PFSK-1 (cell line): Measurements from ENCODE around the gene THOC6.

Experiments
- FOXP2 ChIP-seq: optimal IDR thresholded peaks from 2 replicates; pipeline ENCODE3; 2011; ENCODE audit warnings: borderline replicate concordance, control low read depth, inconsistent platforms; ENCODE audit not compliant: insufficient read depth; ENCODE audit errors: extremely low read length, extremely low read depth
- POLR2AphosphoS5 ChIP-seq: IDR thresholded peaks from 2 replicates; pipeline ENCODE4 v1.6.1; 2012; ENCODE audit warnings: low read depth, mild to moderate bottlenecking, control low read depth, low read length, moderate library complexity
- REST ChIP-seq, 2 experiments: IDR thresholded peaks; 2 replicates each; pipeline versions ENCODE4 v1.6.1 to v1.8.0; 2011 to 2012; ENCODE audit warnings: low read depth in 2 of 2, low read length in 2 of 2, control low read depth in 1 of 2, inconsistent platforms in 1 of 2, mild to moderate bottlenecking in 1 of 2, moderate library complexity in 1 of 2; ENCODE audit not compliant: insufficient read depth in 1 of 2
- SIN3A ChIP-seq: IDR thresholded peaks from 2 replicates; pipeline ENCODE4 v1.6.1; 2012; ENCODE audit warnings: mild to moderate bottlenecking, low read length, moderate library complexity, borderline replicate concordance; ENCODE audit not compliant: insufficient read depth
- TAF1 ChIP-seq: IDR thresholded peaks from 2 replicates; pipeline ENCODE4 v1.6.1; 2012; ENCODE audit warnings: low read length, control low read depth, borderline replicate concordance; ENCODE audit not compliant: insufficient read depth

The THOC6 gene

GRCh38 chr16:3065069-3065741 lies 41.4 kb downstream of the THOC6 start, which contains the start of gene IL32:
TSS of gene IL32 (plus strand) at chr16:3065640. CDS start at chr16:3065812, 172 bp downstream.
- TF ChIP-seq SIN3A, result no peak
- TF ChIP-seq REST (IDR thresholded peaks at IDR 0.05; ENCODE audit: insufficient read depth in 1 of 2, low read depth in 2 of 2, low read length in 2 of 2), result no peak
- no peak for TF ChIP-seq TAF1
- no peak for TF ChIP-seq POLR2AphosphoS5
- no peak for TF ChIP-seq FOXP2

- TF ChIP-seq SIN3A, result no peak
- TF ChIP-seq REST (IDR thresholded peaks at IDR 0.05; ENCODE audit: insufficient read depth in 1 of 2, low read depth in 2 of 2, low read length in 2 of 2), result no peak
- TF ChIP-seq TAF1, result no peak
- no peak for TF ChIP-seq FOXP2
Observed at GRCh38 chr16:3065742-3066439, 42.1 kb downstream of the THOC6 start.

- no peak for TF ChIP-seq POLR2AphosphoS5
- no peak for TF ChIP-seq REST (IDR thresholded peaks at IDR 0.05; ENCODE audit: insufficient read depth in 1 of 2, low read depth in 2 of 2, low read length in 2 of 2)
- TF ChIP-seq SIN3A, result no peak
- TF ChIP-seq FOXP2, result no peak
Observed at GRCh38 chr16:3066440-3066748, 42.6 kb downstream of the THOC6 start.

GRCh38 chr16:3068487-3068886 lies 44.7 kb downstream of the THOC6 start:
- no peak for TF ChIP-seq POLR2AphosphoS5
- no peak for TF ChIP-seq SIN3A
- no peak for TF ChIP-seq REST (IDR thresholded peaks at IDR 0.05; ENCODE audit: insufficient read depth in 1 of 2, low read depth in 2 of 2, low read length in 2 of 2)
- no peak for TF ChIP-seq TAF1
- no peak for TF ChIP-seq FOXP2

DNA sequence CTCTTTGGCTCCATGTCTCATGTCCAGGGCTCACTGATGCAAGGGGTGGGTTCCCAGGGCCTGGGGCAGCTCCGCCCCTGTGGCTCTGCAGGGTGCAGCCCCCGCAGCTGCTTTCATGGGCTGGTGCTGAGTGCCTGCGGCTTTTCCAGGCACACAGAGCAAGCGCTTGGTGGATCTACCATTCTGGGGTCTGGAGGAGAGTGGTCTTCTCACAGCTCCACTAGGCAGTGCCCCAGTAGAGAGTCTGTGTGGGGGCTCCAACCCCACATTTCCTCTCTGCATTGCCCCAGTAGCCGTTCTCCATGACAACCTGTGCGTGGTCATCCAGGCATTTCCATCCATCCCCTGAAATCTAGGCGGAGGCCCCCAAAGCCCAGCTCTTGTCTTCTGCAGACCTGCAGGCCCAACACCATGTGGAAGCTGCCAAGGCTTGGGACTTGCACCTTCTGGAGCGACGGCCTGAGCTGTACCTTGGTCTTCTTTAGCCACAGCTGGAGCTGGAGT lies 46.8 kb downstream of the THOC6 start:
- TF ChIP-seq POLR2AphosphoS5, result no peak
